Neural progenitor cell (in vitro differentiated cells): ENCODE data around the gene SDR39U1. TPM values are rescaled to one million over a fixed set of nuclear protein-coding genes. Genes with fewer than 3 reads are reported as not detected.

Experiments
- DNase-seq: peaks from one replicate; pipeline ENCODE4 v3.0.0-alpha.2; 2016; ENCODE audit warnings: low spot score
- H2AFZ ChIP-seq: fragments of 200-600 bp; sonication (generic); replicated peaks from 2 replicates; pipeline ENCODE4 v1.6.1; 2016; ENCODE audit warnings: antibody characterized with exemption
- H3F3A ChIP-seq: fragments of 200-600 bp; sonication (generic); 2 replicates; pipeline ENCODE4 v1.6.1; 2016; ENCODE audit warnings: antibody characterized with exemption, low read depth
- H3K27ac ChIP-seq: fragments of 200-600 bp; sonication (generic); 2 replicates; pipeline ENCODE4 v1.5.1; 2016; ENCODE audit warnings: mild to moderate bottlenecking
- H3K27me3 ChIP-seq: fragments of 200-600 bp; sonication (generic); 2 replicates; pipeline ENCODE4 v1.6.1; 2016; ENCODE audit warnings: mild to moderate bottlenecking, moderate library complexity
- H3K36me3 ChIP-seq: fragments of 200-600 bp; sonication (generic); 2 replicates; pipeline ENCODE4 v1.5.1; 2016
- H3K4me1 ChIP-seq: fragments of 200-600 bp; sonication (generic); 2 replicates; pipeline ENCODE4 v1.6.1; 2016; ENCODE audit warnings: mixed run types
- H3K4me2 ChIP-seq: fragments of 200-600 bp; sonication (generic); 2 replicates; pipeline ENCODE4 v1.6.1; 2016
- H3K4me3 ChIP-seq: fragments of 200-600 bp; sonication (generic); 2 replicates; pipeline ENCODE4 v1.5.1; 2016
- H3K79me2 ChIP-seq: fragments of 200-600 bp; sonication (generic); 2 replicates; pipeline ENCODE4 v1.6.1; 2016; ENCODE audit warnings: low read depth
- H3K9ac ChIP-seq: fragments of 200-600 bp; sonication (generic); 2 replicates; pipeline ENCODE4 v1.6.1; 2016
- H3K9me3 ChIP-seq: fragments of 200-600 bp; sonication (generic); 2 replicates; pipeline ENCODE4 v1.5.1; 2016; ENCODE audit warnings: low read depth
- H4K20me1 ChIP-seq: fragments of 200-600 bp; sonication (generic); 2 replicates; pipeline ENCODE4 v1.6.1; 2016; ENCODE audit warnings: low read depth
- H3K27ac Mint-ChIP-seq: 3 replicates; pipeline ENCODE4 v1.8.0; 2021; ENCODE audit warnings: mixed read lengths
- H3K27me3 Mint-ChIP-seq: 2 replicates; pipeline ENCODE4 v1.8.0; 2022; ENCODE audit warnings: low read depth, mild to moderate bottlenecking, inconsistent platforms, moderate library complexity, mixed read lengths; ENCODE audit not compliant: insufficient read depth
- H3K36me3 Mint-ChIP-seq: 3 replicates; pipeline ENCODE4 v1.8.0; 2021; ENCODE audit warnings: mixed read lengths
- H3K4me1 Mint-ChIP-seq: 3 replicates; pipeline ENCODE4 v1.8.0; 2021; ENCODE audit warnings: mixed read lengths
- H3K4me3 Mint-ChIP-seq: 3 replicates; pipeline ENCODE4 v1.8.0; 2021; ENCODE audit warnings: mild to moderate bottlenecking, moderate library complexity, mixed read lengths
- H3K9me3 Mint-ChIP-seq: 3 replicates; pipeline ENCODE4 v1.8.0; 2020; ENCODE audit warnings: mixed read lengths
- CTCF ChIP-seq: fragments of 200-600 bp; sonication (generic); IDR thresholded peaks from 2 replicates; pipeline ENCODE4 v1.5.1; 2017; ENCODE audit warnings: antibody characterized with exemption, mild to moderate bottlenecking
- EZH2 ChIP-seq: fragments of 200-600 bp; sonication (generic); IDR thresholded peaks from 2 replicates; pipeline ENCODE4 v1.6.1; 2017; ENCODE audit warnings: antibody characterized with exemption, mild to moderate bottlenecking, moderate library complexity
- EZH2phosphoT487 ChIP-seq: fragments of 200-600 bp; sonication (generic); IDR thresholded peaks from 2 replicates; pipeline ENCODE4 v1.6.1; 2017; ENCODE audit warnings: antibody characterized with exemption
- total RNA-seq: library from RNA; depleted of rRNA; stranded (reverse); fragments of >200 nt; gene quantifications from 2 replicates; pipeline ENCODE4 v1.2.3, GENCODE V29; 2015; ENCODE audit warnings: low replicate concordance

SDR39U1 gene
- total RNA-seq, 1 donor from 2014 or later, result 19.0 TPM

DNA sequence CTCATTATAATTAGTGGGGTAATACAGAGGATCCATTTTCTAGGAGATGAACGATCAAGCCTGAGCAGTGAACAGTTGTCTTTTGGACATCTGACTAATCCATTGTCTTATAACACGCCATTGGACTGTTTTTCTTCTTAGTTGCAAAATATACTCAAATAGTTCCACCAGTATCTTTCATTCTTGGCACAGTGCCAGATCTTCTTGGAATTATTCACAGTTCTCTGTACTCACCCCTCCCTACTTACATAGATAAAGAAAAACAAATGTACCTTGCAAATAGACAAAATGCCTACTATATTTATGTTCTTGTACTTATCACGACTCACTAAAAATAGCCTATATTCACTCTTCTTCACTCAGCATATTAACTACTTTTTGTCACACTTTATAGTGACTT lies 16.9 kb downstream of the SDR39U1 start:
- H4K20me1 ChIP-seq, result peaks cover under 1% of the 10 kb centered on the region
- Mint-ChIP-seq H3K27me3 (peaks cover 4% of the 10 kb centered on the region), H3K4me3 (no peak overlapping the region), H3K9me3 (no peaks in the 10 kb centered on the region), H3K27ac (no peak overlapping the region), H3K4me1 (peaks cover 7% of the 10 kb centered on the region), H3K36me3 (no peaks in the 10 kb centered on the region)
- no peaks in the 10 kb centered on the region for H3K36me3 ChIP-seq
- no peaks in the 10 kb centered on the region for H3K4me1 ChIP-seq
- TF ChIP-seq CTCF (no peak), EZH2phosphoT487 (no peak), EZH2 (no peak)
- H3K27ac ChIP-seq, result no peak overlapping the region
- no peak overlapping the region for H3K4me3 ChIP-seq
- DNase-seq, result no peak
- no peak overlapping the region for H2AFZ ChIP-seq
- H3F3A ChIP-seq, result peaks cover 9% of the 10 kb centered on the region
- peaks cover 66% of the 10 kb centered on the region for H3K27me3 ChIP-seq
- no peaks in the 10 kb centered on the region for H3K9me3 ChIP-seq
- no peak overlapping the region for H3K4me2 ChIP-seq
- H3K9ac ChIP-seq, result no peak overlapping the region
- peaks cover 4% of the 10 kb centered on the region for H3K79me2 ChIP-seq

- H3K27ac Mint-ChIP-seq, result no peak overlapping the region
- Histone ChIP-seq H3K9ac (no peak overlapping the region), H3K4me3 (no peak overlapping the region), H3K9me3 (no peaks in the 10 kb centered on the region), H3K79me2 (no peaks in the 10 kb centered on the region), H3K27ac (no peak overlapping the region), H3K36me3 (no peaks in the 10 kb centered on the region), H3K4me2 (no peak overlapping the region), H3K27me3 (peaks cover 72% of the 10 kb centered on the region), H4K20me1 (peaks cover under 1% of the 10 kb centered on the region), H3K4me1 (no peaks in the 10 kb centered on the region), H2AFZ (no peak overlapping the region), H3F3A (no peaks in the 10 kb centered on the region)
- H3K4me3 Mint-ChIP-seq, result no peak overlapping the region
- peaks cover 2% of the 10 kb centered on the region for H3K27me3 Mint-ChIP-seq
- no peak for DNase-seq
- no peaks in the 10 kb centered on the region for H3K4me1 Mint-ChIP-seq
- no peak for TF ChIP-seq EZH2
- no peak for TF ChIP-seq EZH2phosphoT487
- no peak for TF ChIP-seq CTCF
- no peaks in the 10 kb centered on the region for H3K36me3 Mint-ChIP-seq
- no peaks in the 10 kb centered on the region for H3K9me3 Mint-ChIP-seq
Measured at GRCh38 chr14:24422694-24423601, 19.6 kb downstream of the SDR39U1 start.

- no peak overlapping the region for H2AFZ ChIP-seq
- peaks cover 68% of the 10 kb centered on the region for H3K27me3 ChIP-seq
- no peak overlapping the region for H3K9ac ChIP-seq
- H3K4me2 ChIP-seq, result no peak overlapping the region
- no peak for DNase-seq
- peaks cover 2% of the 10 kb centered on the region for H3K27me3 Mint-ChIP-seq
- no peaks in the 10 kb centered on the region for H3K36me3 Mint-ChIP-seq
- H3K4me1 Mint-ChIP-seq, result no peaks in the 10 kb centered on the region
- no peak overlapping the region for H3K27ac Mint-ChIP-seq
- H3K9me3 Mint-ChIP-seq, result no peaks in the 10 kb centered on the region
- no peak overlapping the region for H3K27ac ChIP-seq
- no peak overlapping the region for H3K4me3 ChIP-seq
- no peaks in the 10 kb centered on the region for H3K4me1 ChIP-seq
- no peak overlapping the region for H3K4me3 Mint-ChIP-seq
- H4K20me1 ChIP-seq, result peaks cover 4% of the 10 kb centered on the region
- no peak for TF ChIP-seq EZH2
- TF ChIP-seq CTCF, result no peak
- TF ChIP-seq EZH2phosphoT487, result no peak
- no peaks in the 10 kb centered on the region for H3K79me2 ChIP-seq
- no peaks in the 10 kb centered on the region for H3F3A ChIP-seq
- H3K9me3 ChIP-seq, result no peaks in the 10 kb centered on the region
- no peaks in the 10 kb centered on the region for H3K36me3 ChIP-seq
Measured at GRCh38 chr14:24422261-24422660, 20.3 kb downstream of the SDR39U1 start.
